GM23338 (cell line): ENCODE measurements around the gene SBDS. TPM values are rescaled to one million over a fixed set of nuclear protein-coding genes. Genes with fewer than 3 reads are reported as not detected.

Source experiments
- ATAC-seq: fragments of 200-7000 bp; cut with Tn5 transposase; 3 replicates; pipeline ENCODE4 v1.9.1; 2020
- DNase-seq: peaks from one replicate; pipeline ENCODE4 v3.0.0-alpha.2; 2015; ENCODE audit warnings: low spot score
- H2AFZ ChIP-seq: fragments of 200-600 bp; sonication (generic); 2 replicates; pipeline ENCODE4 v1.8.0; 2016; ENCODE audit warnings: antibody characterized with exemption, mild to moderate bottlenecking, moderate library complexity
- H3F3A ChIP-seq: fragments of 200-600 bp; sonication (generic); replicated peaks from 2 replicates; pipeline ENCODE4 v1.8.0; 2017; ENCODE audit warnings: antibody characterized with exemption, mixed run types, low read depth
- H3K27ac ChIP-seq: fragments of 200-600 bp; sonication (generic); 2 replicates; pipeline ENCODE4 v1.6.1; 2016; ENCODE audit warnings: low read depth
- H3K27me3 ChIP-seq: fragments of 200-600 bp; sonication (generic); 2 replicates; pipeline ENCODE4 v1.8.0; 2016; ENCODE audit warnings: mild to moderate bottlenecking, mixed run types, moderate library complexity; ENCODE audit not compliant: insufficient read depth
- H3K36me3 ChIP-seq: fragments of 200-600 bp; sonication (generic); 2 replicates; pipeline ENCODE4 v1.8.0; 2016; ENCODE audit warnings: mild to moderate bottlenecking; ENCODE audit not compliant: insufficient read depth
- H3K4me1 ChIP-seq: fragments of 200-600 bp; sonication (generic); 2 replicates; pipeline ENCODE4 v1.8.0; 2016; ENCODE audit warnings: mild to moderate bottlenecking, moderate library complexity; ENCODE audit not compliant: insufficient read depth
- H3K4me2 ChIP-seq: fragments of 200-600 bp; sonication (generic); 2 replicates; pipeline ENCODE4 v1.7.1; 2017; ENCODE audit warnings: mixed run types
- H3K4me3 ChIP-seq: fragments of 200-600 bp; sonication (generic); 2 replicates; pipeline ENCODE4 v1.6.1; 2016; ENCODE audit warnings: mixed run types
- H3K79me2 ChIP-seq: fragments of 200-600 bp; sonication (generic); replicated peaks from 2 replicates; pipeline ENCODE4 v1.8.0; 2017; ENCODE audit warnings: mild to moderate bottlenecking; ENCODE audit not compliant: insufficient read depth
- H3K9me2 ChIP-seq: fragments of 200-600 bp; sonication (generic); 2 replicates; pipeline ENCODE4 v1.8.0; 2017; ENCODE audit not compliant: insufficient read depth
- H4K20me1 ChIP-seq: fragments of 200-600 bp; sonication (generic); replicated peaks from 2 replicates; pipeline ENCODE4 v1.8.0; 2017; ENCODE audit warnings: mild to moderate bottlenecking; ENCODE audit not compliant: insufficient read depth
- H3K27ac Mint-ChIP-seq: 2 replicates; pipeline ENCODE4 v1.8.0; 2020; ENCODE audit warnings: inconsistent platforms, mild to moderate bottlenecking, moderate library complexity, mixed read lengths
- H3K27me3 Mint-ChIP-seq: 3 replicates; pipeline ENCODE4 v1.8.0; 2022; ENCODE audit warnings: low read depth, mild to moderate bottlenecking, moderate library complexity, mixed read lengths, inconsistent platforms; ENCODE audit not compliant: insufficient read depth, poor library complexity
- H3K36me3 Mint-ChIP-seq: 3 replicates; pipeline ENCODE4 v1.8.0; 2021; ENCODE audit warnings: low read depth, mild to moderate bottlenecking, inconsistent platforms, moderate library complexity, mixed read lengths
- H3K4me1 Mint-ChIP-seq: 3 replicates; pipeline ENCODE4 v1.8.0; 2020; ENCODE audit warnings: mild to moderate bottlenecking, inconsistent platforms, mixed read lengths
- H3K4me3 Mint-ChIP-seq: 3 replicates; pipeline ENCODE4 v1.8.0; 2021; ENCODE audit warnings: moderate library complexity, mild to moderate bottlenecking, inconsistent platforms, mixed read lengths
- H3K9me3 Mint-ChIP-seq: 3 replicates; pipeline ENCODE4 v1.8.0; 2020; ENCODE audit warnings: moderate library complexity, mild to moderate bottlenecking, inconsistent platforms, mixed read lengths
- CREB1 ChIP-seq: fragments of 250-450 bp; sonication (Bioruptor Pico); IDR thresholded peaks from 2 replicates; pipeline ENCODE4 v1.5.0; 2020; ENCODE audit warnings: low read depth, mild to moderate bottlenecking, moderate library complexity
- EZH2 ChIP-seq: fragments of 200-600 bp; sonication (generic); IDR thresholded peaks from one replicate; pipeline ENCODE4 v1.8.0; 2017; ENCODE audit warnings: antibody characterized with exemption, mild to moderate bottlenecking, low read depth; ENCODE audit not compliant: unreplicated experiment
- EZH2phosphoT487 ChIP-seq: fragments of 200-600 bp; sonication (generic); IDR thresholded peaks from one replicate; pipeline ENCODE4 v1.8.1; 2018; ENCODE audit warnings: antibody characterized with exemption; ENCODE audit not compliant: unreplicated experiment
- JUNB ChIP-seq: IDR thresholded peaks from one replicate; pipeline ENCODE4 v1.6.1; 2016; ENCODE audit warnings: antibody characterized with exemption; ENCODE audit not compliant: unreplicated experiment
- NANOG ChIP-seq: IDR thresholded peaks from 2 replicates; pipeline ENCODE4 v1.6.1; 2016; ENCODE audit warnings: antibody characterized with exemption, borderline replicate concordance
- POLR2AphosphoS5 ChIP-seq: IDR thresholded peaks from 2 replicates; pipeline ENCODE4 v1.6.1; 2016; ENCODE audit warnings: antibody characterized with exemption, low read depth
- STAT1 ChIP-seq: IDR thresholded peaks from one replicate; pipeline ENCODE4 v1.6.1; 2016; ENCODE audit warnings: antibody characterized with exemption; ENCODE audit not compliant: unreplicated experiment
- ZNF114 ChIP-seq: fragments of 250-450 bp; sonication (Bioruptor Pico); IDR thresholded peaks from 2 replicates; pipeline ENCODE4 v1.5.0; 2020; ENCODE audit warnings: mild to moderate bottlenecking, moderate library complexity
- ZNF331 ChIP-seq: fragments of 250-450 bp; sonication (Bioruptor Pico); IDR thresholded peaks from 2 replicates; pipeline ENCODE4 v1.5.0; 2020; ENCODE audit warnings: low read depth, mild to moderate bottlenecking, moderate library complexity
- polyA plus RNA-seq: library from polyadenylated mRNA; unstranded; fragments of >200 nt; fragmentation: Nextera tagmentation; extraction: Ambion mirVana; gene quantifications from 2 replicates; pipeline ENCODE4 v1.2.1, GENCODE V29; 2016
- total RNA-seq: library from RNA; depleted of rRNA; stranded (reverse); fragments of >200 nt; shearing (Covaris generic); gene quantifications from 2 replicates; pipeline ENCODE4 v1.2.3, GENCODE V29; 2014
- TF ChIP-seq, protein P1 (sequence below): fragments of 250-450 bp; sonication (Bioruptor Pico); IDR thresholded peaks from 2 replicates; pipeline ENCODE4 v1.5.0; 2020; ENCODE audit warnings: mild to moderate bottlenecking, moderate library complexity
- TF ChIP-seq, protein P2 (sequence below), 2 experiments: fragments of 200-600 bp in 1 of 2; sonication (generic) in 1 of 2; conservative IDR thresholded peaks; 2 replicates each; pipeline versions ENCODE4 v1.5.1 to v1.6.1; 2016 to 2017; ENCODE audit warnings: antibody characterized with exemption in 2 of 2, low read depth in 2 of 2, mild to moderate bottlenecking in 2 of 2, moderate library complexity in 1 of 2
- TF ChIP-seq, protein P3 (sequence below): IDR thresholded peaks from one replicate; pipeline ENCODE4 v1.6.1; 2018; ENCODE audit warnings: antibody characterized with exemption; ENCODE audit not compliant: unreplicated experiment
- TF ChIP-seq, protein P4 (sequence below): IDR thresholded peaks from 2 replicates; pipeline ENCODE4 v1.6.1; 2016; ENCODE audit warnings: antibody characterized with exemption

Gene SBDS
- total and polyA plus RNA-seq, 2 experiments from 2014 or later, result 20.5 to 34.4 TPM

DNA sequence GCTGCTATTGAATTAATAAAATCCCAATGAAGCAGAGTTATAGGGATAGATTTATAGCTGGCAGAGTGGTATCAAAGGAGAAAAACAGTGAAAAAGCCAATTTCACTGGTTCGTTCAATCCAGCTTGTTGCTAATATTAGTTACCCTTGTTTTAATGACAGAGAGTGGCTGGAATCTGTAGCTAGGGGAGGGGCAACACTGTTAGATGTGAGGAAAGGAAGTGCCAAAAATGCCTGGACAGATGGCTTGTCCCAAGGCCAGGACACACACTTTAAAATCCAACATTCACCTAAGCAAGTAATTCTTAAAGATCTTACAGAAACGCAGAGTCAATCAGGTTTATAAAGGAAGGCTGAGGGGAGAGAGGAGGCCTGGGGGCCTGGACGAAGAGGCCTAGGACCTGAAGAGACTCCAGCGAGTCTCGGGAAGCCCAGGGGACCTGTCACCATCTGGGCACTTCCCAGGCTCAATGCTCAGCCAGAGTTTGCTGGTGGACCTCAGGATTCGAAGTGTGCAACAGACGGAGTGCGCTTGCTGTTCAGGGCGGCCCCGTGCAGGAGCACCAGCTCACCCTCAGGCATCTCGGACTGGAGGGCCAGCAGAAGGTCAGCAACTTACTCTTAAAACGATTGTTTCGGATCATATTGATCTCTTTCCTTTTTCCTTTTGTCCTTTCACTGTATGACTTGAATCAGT lies 37.6 kb downstream of the SBDS start:
- TF ChIP-seq EZH2 (no peak), ZNF114 (no peak), NANOG (no peak), CREB1 (no peak), STAT1 (no peak), POLR2AphosphoS5 (no peak), EZH2phosphoT487 (no peak), ZNF331 (CRISPR knock-in tag) (no peak), JUNB (no peak)
- TF ChIP-seq, protein P1, sequence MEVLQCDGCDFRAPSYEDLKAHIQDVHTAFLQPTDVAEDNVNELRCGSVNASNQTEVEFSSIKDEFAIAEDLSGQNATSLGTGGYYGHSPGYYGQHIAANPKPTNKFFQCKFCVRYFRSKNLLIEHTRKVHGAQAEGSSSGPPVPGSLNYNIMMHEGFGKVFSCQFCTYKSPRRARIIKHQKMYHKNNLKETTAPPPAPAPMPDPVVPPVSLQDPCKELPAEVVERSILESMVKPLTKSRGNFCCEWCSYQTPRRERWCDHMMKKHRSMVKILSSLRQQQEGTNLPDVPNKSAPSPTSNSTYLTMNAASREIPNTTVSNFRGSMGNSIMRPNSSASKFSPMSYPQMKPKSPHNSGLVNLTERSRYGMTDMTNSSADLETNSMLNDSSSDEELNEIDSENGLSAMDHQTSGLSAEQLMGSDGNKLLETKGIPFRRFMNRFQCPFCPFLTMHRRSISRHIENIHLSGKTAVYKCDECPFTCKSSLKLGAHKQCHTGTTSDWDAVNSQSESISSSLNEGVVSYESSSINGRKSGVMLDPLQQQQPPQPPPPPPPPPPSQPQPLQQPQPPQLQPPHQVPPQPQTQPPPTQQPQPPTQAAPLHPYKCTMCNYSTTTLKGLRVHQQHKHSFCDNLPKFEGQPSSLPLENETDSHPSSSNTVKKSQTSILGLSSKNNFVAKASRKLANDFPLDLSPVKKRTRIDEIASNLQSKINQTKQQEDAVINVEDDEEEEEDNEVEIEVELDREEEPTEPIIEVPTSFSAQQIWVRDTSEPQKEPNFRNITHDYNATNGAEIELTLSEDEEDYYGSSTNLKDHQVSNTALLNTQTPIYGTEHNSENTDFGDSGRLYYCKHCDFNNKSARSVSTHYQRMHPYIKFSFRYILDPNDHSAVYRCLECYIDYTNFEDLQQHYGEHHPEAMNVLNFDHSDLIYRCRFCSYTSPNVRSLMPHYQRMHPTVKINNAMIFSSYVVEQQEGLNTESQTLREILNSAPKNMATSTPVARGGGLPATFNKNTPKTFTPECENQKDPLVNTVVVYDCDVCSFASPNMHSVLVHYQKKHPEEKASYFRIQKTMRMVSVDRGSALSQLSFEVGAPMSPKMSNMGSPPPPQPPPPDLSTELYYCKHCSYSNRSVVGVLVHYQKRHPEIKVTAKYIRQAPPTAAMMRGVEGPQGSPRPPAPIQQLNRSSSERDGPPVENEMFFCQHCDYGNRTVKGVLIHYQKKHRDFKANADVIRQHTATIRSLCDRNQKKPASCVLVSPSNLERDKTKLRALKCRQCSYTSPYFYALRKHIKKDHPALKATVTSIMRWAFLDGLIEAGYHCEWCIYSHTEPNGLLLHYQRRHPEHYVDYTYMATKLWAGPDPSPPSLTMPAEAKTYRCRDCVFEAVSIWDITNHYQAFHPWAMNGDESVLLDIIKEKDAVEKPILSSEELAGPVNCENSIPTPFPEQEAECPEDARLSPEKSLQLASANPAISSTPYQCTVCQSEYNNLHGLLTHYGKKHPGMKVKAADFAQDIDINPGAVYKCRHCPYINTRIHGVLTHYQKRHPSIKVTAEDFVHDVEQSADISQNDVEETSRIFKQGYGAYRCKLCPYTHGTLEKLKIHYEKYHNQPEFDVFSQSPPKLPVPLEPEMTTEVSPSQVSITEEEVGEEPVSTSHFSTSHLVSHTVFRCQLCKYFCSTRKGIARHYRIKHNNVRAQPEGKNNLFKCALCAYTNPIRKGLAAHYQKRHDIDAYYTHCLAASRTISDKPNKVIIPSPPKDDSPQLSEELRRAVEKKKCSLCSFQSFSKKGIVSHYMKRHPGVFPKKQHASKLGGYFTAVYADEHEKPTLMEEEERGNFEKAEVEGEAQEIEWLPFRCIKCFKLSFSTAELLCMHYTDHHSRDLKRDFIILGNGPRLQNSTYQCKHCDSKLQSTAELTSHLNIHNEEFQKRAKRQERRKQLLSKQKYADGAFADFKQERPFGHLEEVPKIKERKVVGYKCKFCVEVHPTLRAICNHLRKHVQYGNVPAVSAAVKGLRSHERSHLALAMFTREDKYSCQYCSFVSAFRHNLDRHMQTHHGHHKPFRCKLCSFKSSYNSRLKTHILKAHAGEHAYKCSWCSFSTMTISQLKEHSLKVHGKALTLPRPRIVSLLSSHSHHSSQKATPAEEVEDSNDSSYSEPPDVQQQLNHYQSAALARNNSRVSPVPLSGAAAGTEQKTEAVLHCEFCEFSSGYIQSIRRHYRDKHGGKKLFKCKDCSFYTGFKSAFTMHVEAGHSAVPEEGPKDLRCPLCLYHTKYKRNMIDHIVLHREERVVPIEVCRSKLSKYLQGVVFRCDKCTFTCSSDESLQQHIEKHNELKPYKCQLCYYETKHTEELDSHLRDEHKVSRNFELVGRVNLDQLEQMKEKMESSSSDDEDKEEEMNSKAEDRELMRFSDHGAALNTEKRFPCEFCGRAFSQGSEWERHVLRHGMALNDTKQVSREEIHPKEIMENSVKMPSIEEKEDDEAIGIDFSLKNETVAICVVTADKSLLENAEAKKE (CRISPR knock-in tag), result no peak
- TF ChIP-seq, protein P2, sequence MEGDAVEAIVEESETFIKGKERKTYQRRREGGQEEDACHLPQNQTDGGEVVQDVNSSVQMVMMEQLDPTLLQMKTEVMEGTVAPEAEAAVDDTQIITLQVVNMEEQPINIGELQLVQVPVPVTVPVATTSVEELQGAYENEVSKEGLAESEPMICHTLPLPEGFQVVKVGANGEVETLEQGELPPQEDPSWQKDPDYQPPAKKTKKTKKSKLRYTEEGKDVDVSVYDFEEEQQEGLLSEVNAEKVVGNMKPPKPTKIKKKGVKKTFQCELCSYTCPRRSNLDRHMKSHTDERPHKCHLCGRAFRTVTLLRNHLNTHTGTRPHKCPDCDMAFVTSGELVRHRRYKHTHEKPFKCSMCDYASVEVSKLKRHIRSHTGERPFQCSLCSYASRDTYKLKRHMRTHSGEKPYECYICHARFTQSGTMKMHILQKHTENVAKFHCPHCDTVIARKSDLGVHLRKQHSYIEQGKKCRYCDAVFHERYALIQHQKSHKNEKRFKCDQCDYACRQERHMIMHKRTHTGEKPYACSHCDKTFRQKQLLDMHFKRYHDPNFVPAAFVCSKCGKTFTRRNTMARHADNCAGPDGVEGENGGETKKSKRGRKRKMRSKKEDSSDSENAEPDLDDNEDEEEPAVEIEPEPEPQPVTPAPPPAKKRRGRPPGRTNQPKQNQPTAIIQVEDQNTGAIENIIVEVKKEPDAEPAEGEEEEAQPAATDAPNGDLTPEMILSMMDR (conservative IDR thresholded peaks at IDR 0.05; ENCODE audit: low read depth in 2 of 2), result no peak
- TF ChIP-seq, protein P3, sequence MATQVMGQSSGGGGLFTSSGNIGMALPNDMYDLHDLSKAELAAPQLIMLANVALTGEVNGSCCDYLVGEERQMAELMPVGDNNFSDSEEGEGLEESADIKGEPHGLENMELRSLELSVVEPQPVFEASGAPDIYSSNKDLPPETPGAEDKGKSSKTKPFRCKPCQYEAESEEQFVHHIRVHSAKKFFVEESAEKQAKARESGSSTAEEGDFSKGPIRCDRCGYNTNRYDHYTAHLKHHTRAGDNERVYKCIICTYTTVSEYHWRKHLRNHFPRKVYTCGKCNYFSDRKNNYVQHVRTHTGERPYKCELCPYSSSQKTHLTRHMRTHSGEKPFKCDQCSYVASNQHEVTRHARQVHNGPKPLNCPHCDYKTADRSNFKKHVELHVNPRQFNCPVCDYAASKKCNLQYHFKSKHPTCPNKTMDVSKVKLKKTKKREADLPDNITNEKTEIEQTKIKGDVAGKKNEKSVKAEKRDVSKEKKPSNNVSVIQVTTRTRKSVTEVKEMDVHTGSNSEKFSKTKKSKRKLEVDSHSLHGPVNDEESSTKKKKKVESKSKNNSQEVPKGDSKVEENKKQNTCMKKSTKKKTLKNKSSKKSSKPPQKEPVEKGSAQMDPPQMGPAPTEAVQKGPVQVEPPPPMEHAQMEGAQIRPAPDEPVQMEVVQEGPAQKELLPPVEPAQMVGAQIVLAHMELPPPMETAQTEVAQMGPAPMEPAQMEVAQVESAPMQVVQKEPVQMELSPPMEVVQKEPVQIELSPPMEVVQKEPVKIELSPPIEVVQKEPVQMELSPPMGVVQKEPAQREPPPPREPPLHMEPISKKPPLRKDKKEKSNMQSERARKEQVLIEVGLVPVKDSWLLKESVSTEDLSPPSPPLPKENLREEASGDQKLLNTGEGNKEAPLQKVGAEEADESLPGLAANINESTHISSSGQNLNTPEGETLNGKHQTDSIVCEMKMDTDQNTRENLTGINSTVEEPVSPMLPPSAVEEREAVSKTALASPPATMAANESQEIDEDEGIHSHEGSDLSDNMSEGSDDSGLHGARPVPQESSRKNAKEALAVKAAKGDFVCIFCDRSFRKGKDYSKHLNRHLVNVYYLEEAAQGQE, result no peak
- TF ChIP-seq, protein P4, sequence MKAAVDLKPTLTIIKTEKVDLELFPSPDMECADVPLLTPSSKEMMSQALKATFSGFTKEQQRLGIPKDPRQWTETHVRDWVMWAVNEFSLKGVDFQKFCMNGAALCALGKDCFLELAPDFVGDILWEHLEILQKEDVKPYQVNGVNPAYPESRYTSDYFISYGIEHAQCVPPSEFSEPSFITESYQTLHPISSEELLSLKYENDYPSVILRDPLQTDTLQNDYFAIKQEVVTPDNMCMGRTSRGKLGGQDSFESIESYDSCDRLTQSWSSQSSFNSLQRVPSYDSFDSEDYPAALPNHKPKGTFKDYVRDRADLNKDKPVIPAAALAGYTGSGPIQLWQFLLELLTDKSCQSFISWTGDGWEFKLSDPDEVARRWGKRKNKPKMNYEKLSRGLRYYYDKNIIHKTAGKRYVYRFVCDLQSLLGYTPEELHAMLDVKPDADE, result no peak
- no peaks in the 10 kb centered on the region for H3K9me2 ChIP-seq
- H3K27ac Mint-ChIP-seq, result no peak overlapping the region
- no peak for ATAC-seq
- H3K4me3 Mint-ChIP-seq, result no peak overlapping the region
- no peak overlapping the region for H3K4me3 ChIP-seq
- H3K4me1 Mint-ChIP-seq, result peaks cover 2% of the 10 kb centered on the region; the same call in 1 of the 3 replicates
- H3K27me3 ChIP-seq, result no peaks in the 10 kb centered on the region
- no peaks in the 10 kb centered on the region for H4K20me1 ChIP-seq
- H3K27me3 Mint-ChIP-seq, result peaks cover 4% of the 10 kb centered on the region
- DNase-seq, result no peak
- peaks cover 10% of the 10 kb centered on the region for H3K36me3 ChIP-seq
- no peaks in the 10 kb centered on the region; the same call in 1 of the 2 replicates for H3F3A ChIP-seq
- H3K4me1 ChIP-seq, result no peaks in the 10 kb centered on the region
- H3K4me2 ChIP-seq, result no peak overlapping the region
- no peak overlapping the region for H2AFZ ChIP-seq
- H3K79me2 ChIP-seq, result no peaks in the 10 kb centered on the region
- no peak overlapping the region for H3K27ac ChIP-seq
- H3K9me3 Mint-ChIP-seq, result no peaks in the 10 kb centered on the region
- peaks cover 40% of the 10 kb centered on the region for H3K36me3 Mint-ChIP-seq
